Stimulated activated memory B cell treated with anti-CD40 and anti-IgM and Interleukin-4, amounts not matched to agents 10 μg/mL and 1 μg/mL and 100 μg/mL, for 72 hours (primary cell): ENCODE measurements around the gene CDON.

Experiments
- ATAC-seq: fragments of 150-1000 bp; cut with Tn5 transposase; 2 replicates; pipeline ENCODE4 v1.10.0; 2021
- H3K27ac Mint-ChIP-seq: one replicate; pipeline ENCODE4 v1.8.0; 2022; ENCODE audit warnings: mild to moderate bottlenecking, mixed read lengths
- H3K27me3 Mint-ChIP-seq: one replicate; pipeline ENCODE4 v1.8.0; 2022; ENCODE audit warnings: mixed read lengths
- H3K36me3 Mint-ChIP-seq: one replicate; pipeline ENCODE4 v1.8.0; 2022; ENCODE audit warnings: mixed read lengths
- H3K4me1 Mint-ChIP-seq: one replicate; pipeline ENCODE4 v1.8.0; 2022; ENCODE audit warnings: mixed read lengths
- H3K4me3 Mint-ChIP-seq: one replicate; pipeline ENCODE4 v1.8.0; 2022; ENCODE audit warnings: mild to moderate bottlenecking, moderate library complexity, mixed read lengths
- H3K9me3 Mint-ChIP-seq: one replicate; pipeline ENCODE4 v1.8.0; 2022; ENCODE audit warnings: mixed read lengths

Gene CDON

DNA sequence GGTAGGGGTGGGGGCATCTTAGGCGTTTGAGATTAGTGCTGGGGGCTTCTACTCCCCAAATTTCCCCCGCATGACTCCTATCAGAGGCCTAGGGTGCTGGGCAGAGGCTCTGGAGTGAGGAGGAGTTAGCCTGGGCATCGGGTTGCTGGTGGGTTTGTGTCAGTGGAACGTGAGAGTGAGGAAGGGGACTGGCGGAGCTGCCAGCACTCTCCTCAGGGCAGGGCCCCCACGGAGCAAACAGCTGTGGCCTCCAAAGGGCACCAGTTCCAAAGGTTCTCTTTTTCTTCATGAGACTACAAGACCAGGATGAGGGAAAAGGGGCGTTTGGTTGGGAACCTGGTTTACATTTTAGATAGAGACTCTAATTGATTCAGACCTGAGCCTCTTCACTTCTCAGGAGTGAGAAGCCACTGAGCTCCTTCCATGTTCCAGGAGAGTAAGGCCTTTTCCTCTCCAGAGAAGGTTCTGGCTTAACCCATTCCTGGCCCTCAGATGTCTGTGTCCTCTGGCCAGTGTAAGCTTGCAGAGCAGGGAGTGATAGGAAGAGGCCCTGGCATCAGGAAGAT, 35.6 kb upstream of the CDON start:
- no peak for ATAC-seq
- Mint-ChIP-seq H3K27ac (no peak overlapping the region), H3K9me3 (no peaks in the 10 kb centered on the region), H3K36me3 (no peaks in the 10 kb centered on the region), H3K4me3 (no peak overlapping the region), H3K4me1 (no peaks in the 10 kb centered on the region), H3K27me3 (peaks cover 41% of the 10 kb centered on the region)

GRCh38 chr11:126095745-126096144, 33.1 kb upstream of the CDON start:
- Mint-ChIP-seq H3K4me3 (no peak overlapping the region), H3K9me3 (peaks cover 5% of the 10 kb centered on the region), H3K27me3 (peaks cover 32% of the 10 kb centered on the region), H3K27ac (no peak overlapping the region), H3K36me3 (no peaks in the 10 kb centered on the region), H3K4me1 (no peaks in the 10 kb centered on the region)
- no peak for ATAC-seq

GRCh38 chr11:126090452-126090851, 27.8 kb upstream of the CDON start:
- H3K27me3 Mint-ChIP-seq = peaks cover 8% of the 10 kb centered on the region
- no peak overlapping the region for H3K4me3 Mint-ChIP-seq
- H3K27ac Mint-ChIP-seq = no peak overlapping the region
- H3K9me3 Mint-ChIP-seq = peaks cover 5% of the 10 kb centered on the region
- ATAC-seq = no peak
- H3K4me1 Mint-ChIP-seq = no peaks in the 10 kb centered on the region
- no peaks in the 10 kb centered on the region for H3K36me3 Mint-ChIP-seq

GRCh38 chr11:126088999-126089398, 26.3 kb upstream of the CDON start:
- Mint-ChIP-seq H3K36me3 (no peaks in the 10 kb centered on the region), H3K27me3 (peaks cover 12% of the 10 kb centered on the region), H3K27ac (no peak overlapping the region), H3K9me3 (peaks cover 5% of the 10 kb centered on the region), H3K4me3 (no peak overlapping the region), H3K4me1 (no peaks in the 10 kb centered on the region)
- ATAC-seq = no peak

- peaks cover 31% of the 10 kb centered on the region for H3K27me3 Mint-ChIP-seq
- H3K4me3 Mint-ChIP-seq = no peak overlapping the region
- ATAC-seq = no peak
- no peaks in the 10 kb centered on the region for H3K9me3 Mint-ChIP-seq
- no peaks in the 10 kb centered on the region for H3K36me3 Mint-ChIP-seq
- no peak overlapping the region for H3K27ac Mint-ChIP-seq
- H3K4me1 Mint-ChIP-seq = no peaks in the 10 kb centered on the region
Observed at GRCh38 chr11:126086248-126086647, 23.6 kb upstream of the CDON start.

DNA sequence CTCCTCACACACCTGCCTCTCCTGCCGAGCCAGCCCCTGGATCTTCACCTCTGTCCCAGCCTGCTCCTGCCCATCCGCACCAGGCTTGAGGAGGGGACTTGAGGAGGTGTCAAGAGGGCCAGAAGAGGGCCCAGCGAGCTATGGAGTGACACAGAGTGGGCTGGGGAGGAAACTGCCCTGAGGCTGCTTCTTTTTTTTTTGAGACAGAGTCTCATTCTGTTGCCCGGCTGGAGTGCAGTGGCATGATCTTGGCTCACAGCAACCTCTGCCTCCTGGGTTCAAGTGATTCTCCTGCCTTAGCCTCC, 21.9 kb upstream of the CDON start:
- ATAC-seq = no peak
- H3K27ac Mint-ChIP-seq = no peak overlapping the region
- no peaks in the 10 kb centered on the region for H3K4me1 Mint-ChIP-seq
- no peaks in the 10 kb centered on the region for H3K36me3 Mint-ChIP-seq
- peaks cover 35% of the 10 kb centered on the region for H3K27me3 Mint-ChIP-seq
- no peaks in the 10 kb centered on the region for H3K9me3 Mint-ChIP-seq
- no peak overlapping the region for H3K4me3 Mint-ChIP-seq

- peak; percentile 9 for ATAC-seq
- no peaks in the 10 kb centered on the region for H3K9me3 Mint-ChIP-seq
- peaks cover 35% of the 10 kb centered on the region for H3K27me3 Mint-ChIP-seq
Observed at GRCh38 chr11:126083829-126084607, 21.4 kb upstream of the CDON start.

DNA sequence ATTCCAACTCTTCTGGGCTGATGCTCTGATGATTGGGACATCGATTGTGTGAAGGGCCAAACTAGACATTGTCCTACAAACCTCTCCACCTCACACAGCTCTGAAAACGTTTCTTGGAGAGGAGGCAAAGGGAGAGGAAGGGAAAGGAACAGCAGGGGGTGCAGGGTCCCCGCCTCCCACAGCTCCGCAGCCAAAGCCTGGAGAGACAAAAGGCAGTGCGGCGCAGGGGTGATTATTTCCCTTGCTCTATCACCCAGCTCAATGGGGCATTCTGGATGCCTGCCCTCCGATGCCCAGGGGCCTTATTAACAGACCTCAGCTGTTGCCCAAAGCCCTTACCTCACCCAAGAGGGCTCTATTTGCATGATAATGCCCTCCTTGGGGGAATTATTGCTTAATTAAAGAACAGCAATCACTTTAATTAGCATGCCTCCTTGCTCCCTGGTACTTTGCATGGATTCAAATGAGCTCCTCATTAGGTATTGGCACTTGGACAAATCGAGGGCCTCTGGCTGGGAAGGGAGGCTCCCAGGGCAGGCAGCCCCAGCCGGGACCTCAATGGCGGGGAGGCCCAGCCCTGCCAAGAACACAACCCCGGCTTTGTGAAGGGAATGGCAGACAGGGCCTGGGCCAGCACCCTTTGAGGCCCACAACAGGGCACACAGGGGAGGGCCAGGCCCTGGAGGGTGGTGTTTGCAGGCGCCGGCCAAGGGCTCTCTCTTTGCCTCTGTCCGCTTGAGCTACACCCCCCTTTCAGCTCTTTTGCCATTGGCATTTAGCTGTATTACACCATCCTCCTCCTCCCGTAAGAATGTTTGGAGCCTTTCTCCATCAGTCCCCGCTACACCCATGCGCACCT, 19.8 kb upstream of the CDON start:
- Mint-ChIP-seq H3K9me3 (no peaks in the 10 kb centered on the region), H3K4me3 (no peak overlapping the region), H3K27ac (no peak overlapping the region), H3K36me3 (no peaks in the 10 kb centered on the region), H3K27me3 (peaks cover 35% of the 10 kb centered on the region), H3K4me1 (no peaks in the 10 kb centered on the region)
- no peak for ATAC-seq

More at GRCh38 chr11:126083829-126084607, 21.4 kb upstream of the CDON start:
- Mint-ChIP-seq H3K4me1 (no peaks in the 10 kb centered on the region), H3K27ac (no peak overlapping the region), H3K36me3 (no peaks in the 10 kb centered on the region), H3K4me3 (no peak overlapping the region)

DNA sequence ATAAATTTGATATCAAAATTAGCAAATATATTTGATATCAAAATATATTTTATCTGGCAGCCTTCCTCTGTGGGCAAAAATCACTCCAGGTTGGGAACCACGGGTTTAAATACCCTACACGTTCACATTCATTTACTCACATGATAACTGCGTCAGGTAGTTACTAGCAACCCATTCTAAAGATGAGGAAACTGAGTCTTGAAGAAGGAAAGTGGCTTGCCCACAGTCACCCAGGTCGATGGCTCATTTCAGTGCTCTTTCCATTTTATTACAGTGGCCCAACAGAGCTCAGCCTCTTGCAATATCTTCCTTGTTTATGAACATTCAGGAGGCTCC, 19.2 kb upstream of the CDON start:
- Mint-ChIP-seq H3K36me3 (no peaks in the 10 kb centered on the region), H3K27me3 (peaks cover 35% of the 10 kb centered on the region), H3K27ac (no peak overlapping the region), H3K9me3 (no peaks in the 10 kb centered on the region), H3K4me1 (no peaks in the 10 kb centered on the region), H3K4me3 (no peak overlapping the region)
- no peak for ATAC-seq

DNA sequence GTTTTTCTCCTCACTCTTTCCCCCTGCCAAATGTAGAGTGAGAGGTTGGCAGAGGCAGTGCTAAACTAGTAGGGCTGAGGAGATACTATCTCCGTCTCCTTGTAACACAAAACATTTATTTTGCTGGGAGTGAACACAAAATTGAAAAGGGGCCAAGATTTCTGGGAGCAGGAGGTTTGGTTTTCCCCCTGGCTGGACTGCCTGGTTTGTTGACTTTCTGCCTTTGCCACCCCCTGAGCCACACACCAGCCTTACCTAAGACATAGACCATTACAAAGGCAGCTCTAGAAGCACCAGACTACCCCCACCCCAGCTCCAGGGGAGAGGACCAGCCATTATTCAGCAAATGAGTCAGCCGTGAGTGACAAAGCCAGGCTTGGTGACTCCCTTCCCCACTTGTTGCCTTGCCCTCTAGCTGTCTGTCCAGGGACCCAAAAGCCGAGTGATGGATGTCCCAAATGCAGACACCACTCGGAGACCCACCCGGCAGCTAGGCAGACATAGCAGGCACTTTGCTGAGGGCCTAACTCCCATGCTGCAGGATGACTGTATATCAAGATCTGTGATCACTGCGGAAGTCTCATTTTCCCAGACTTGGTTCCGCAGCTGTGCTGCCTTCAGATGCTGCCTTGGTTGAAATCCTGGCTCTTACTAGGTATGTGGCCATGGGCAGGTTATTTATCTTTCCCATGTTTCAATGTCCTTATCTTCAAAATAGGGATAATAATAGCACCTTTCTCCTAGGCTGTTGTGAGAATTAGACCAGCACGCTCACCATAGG, 17.7 kb upstream of the CDON start:
- no peak overlapping the region for H3K27ac Mint-ChIP-seq
- no peaks in the 10 kb centered on the region for H3K9me3 Mint-ChIP-seq
- no peak for ATAC-seq
- no peaks in the 10 kb centered on the region for H3K4me1 Mint-ChIP-seq
- H3K4me3 Mint-ChIP-seq = no peak overlapping the region
- H3K27me3 Mint-ChIP-seq = peaks cover 36% of the 10 kb centered on the region
- no peaks in the 10 kb centered on the region for H3K36me3 Mint-ChIP-seq

DNA sequence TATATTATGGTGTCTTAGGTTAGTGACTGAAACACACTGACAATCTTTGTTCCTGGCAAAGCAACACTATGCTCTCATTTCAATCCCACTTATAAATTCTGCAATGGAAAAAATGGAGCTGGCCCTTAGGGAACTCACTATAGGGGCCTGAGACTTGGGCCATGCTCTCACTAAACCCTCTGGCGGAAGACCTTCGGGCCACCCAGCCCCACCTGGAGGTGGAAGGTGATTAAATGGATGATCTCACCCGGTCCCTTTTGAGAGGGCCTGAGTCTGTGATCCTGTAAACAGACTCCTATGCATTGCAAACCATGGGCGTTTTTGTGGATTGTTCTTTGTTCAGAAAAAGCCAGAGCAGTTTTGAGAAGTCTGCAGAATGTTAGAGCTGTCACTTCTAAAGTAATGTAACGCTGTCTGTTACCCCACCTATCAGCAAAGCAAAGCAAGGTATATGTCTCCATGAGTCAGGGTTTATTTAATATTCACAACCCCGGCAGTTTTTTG, 17.0 kb upstream of the CDON start:
- no peak for ATAC-seq
- Mint-ChIP-seq H3K4me3 (no peak overlapping the region), H3K27me3 (peaks cover 43% of the 10 kb centered on the region), H3K36me3 (no peaks in the 10 kb centered on the region), H3K27ac (no peak overlapping the region), H3K9me3 (no peaks in the 10 kb centered on the region), H3K4me1 (no peaks in the 10 kb centered on the region)

GRCh38 chr11:126076641-126077040, 14.0 kb upstream of the CDON start:
- Mint-ChIP-seq H3K36me3 (no peaks in the 10 kb centered on the region), H3K4me1 (no peaks in the 10 kb centered on the region), H3K27me3 (peaks cover 17% of the 10 kb centered on the region), H3K4me3 (no peak overlapping the region), H3K9me3 (no peaks in the 10 kb centered on the region), H3K27ac (no peak overlapping the region)
- ATAC-seq = no peak

DNA sequence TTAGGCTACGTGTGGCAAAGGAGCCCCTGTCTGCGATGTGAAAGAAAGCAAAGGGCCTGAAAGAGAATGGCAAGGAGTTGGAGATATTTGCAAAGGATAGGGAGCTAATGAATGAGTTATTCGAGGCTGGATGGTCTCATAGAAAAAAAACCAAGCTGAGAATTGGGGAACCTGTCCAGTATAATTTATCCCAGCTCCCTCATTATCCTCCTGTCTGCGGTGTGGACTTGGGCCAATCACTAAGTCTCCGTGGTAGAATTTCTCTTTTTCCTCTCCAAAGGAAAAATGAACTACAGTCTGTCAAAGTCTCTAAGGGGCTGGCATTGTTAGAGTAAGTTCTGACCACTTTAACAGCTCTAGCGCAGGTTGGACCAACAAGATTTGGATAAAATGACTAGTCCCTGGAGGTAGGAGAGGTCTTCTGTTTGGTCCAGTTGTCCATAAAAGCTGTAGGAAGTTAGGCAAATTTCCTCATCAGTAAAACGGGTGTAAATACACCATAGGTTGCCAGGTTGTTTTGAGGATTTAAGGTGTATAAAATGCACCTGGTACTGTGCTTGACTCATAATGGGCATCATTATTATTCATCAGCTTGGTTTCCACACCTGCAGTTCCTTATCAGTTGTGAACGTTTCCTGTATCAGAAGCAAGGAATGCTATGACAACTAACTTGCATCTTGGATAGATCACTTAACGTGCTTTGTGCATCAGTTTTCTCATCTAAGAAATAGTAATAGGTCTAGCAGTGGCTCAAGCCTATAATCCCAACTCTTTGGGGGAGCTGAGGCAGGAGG, 10.3 kb upstream of the CDON start:
- H3K4me1 Mint-ChIP-seq = no peaks in the 10 kb centered on the region
- H3K36me3 Mint-ChIP-seq = no peaks in the 10 kb centered on the region
- peaks cover 33% of the 10 kb centered on the region for H3K27me3 Mint-ChIP-seq
- no peak for ATAC-seq
- H3K4me3 Mint-ChIP-seq = no peak overlapping the region
- H3K27ac Mint-ChIP-seq = no peak overlapping the region
- H3K9me3 Mint-ChIP-seq = peaks cover 2% of the 10 kb centered on the region

- Mint-ChIP-seq H3K4me1 (no peaks in the 10 kb centered on the region), H3K9me3 (peaks cover 2% of the 10 kb centered on the region), H3K27ac (no peak overlapping the region)
Observed at GRCh38 chr11:126072141-126072741, 9.6 kb upstream of the CDON start.

More at GRCh38 chr11:126072141-126072741, 9.6 kb upstream of the CDON start:
- no peak overlapping the region for H3K4me3 Mint-ChIP-seq
- H3K27me3 Mint-ChIP-seq = peaks cover 41% of the 10 kb centered on the region
- ATAC-seq = no peak
- no peaks in the 10 kb centered on the region for H3K36me3 Mint-ChIP-seq
